ENCODE measurements around the gene ATG4B. TPM values are rescaled to one million over a fixed set of nuclear protein-coding genes. Genes with fewer than 3 reads are reported as not detected.
A peak's percentile ranks its signal among the peaks of the same experiment; 100 is the strongest.

Gene ATG4B
- total and polyA plus RNA-seq, 2 of the 4 experiments (the other 2 are of a cell fraction), result 113 to 146 TPM

DNA sequence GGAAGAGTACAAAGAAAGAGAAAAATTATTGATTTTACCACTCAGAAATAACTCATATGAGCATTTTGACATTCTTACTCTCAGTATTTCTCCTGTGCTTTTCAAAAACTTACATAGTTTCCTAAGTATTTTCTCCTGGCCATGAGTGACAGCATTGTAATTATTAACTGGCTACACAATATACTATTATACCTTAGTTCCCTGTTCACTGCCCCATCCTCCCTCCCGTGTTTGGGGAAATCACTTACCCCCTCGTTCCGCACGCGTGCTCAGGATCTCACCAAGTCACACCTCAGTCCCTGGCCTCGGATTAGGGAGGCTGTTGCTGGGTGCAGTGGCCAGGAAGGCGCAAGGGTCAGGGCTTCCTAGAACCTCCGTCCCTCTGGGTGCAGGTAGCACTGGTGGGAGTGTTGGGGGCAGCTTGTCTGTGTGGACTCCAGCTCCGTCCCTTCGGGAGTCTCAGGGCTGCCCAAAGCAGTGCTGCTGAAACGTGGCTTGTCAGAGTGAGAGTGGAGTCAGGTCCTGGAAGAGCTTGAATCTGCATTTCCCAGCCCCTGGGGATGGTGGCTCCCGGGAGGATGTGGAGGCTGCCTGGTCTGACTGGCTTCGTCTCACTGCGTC is 23.2 kb downstream of the ATG4B start:
- Histone ChIP-seq H3K4me1 (ENCODE audit: control insufficient read depth, insufficient read depth, low read length) (peaks cover 5% of the 10 kb centered on the region), H3K9me3 (ENCODE audit: control insufficient read depth, insufficient read depth, low read length) (no peaks in the 10 kb centered on the region), H2BK20ac (ENCODE audit: low read depth, low read length) (no peak overlapping the region), H2AK9ac (replicated peaks; ENCODE audit: low read depth, low read length, poor library complexity) (peak overlapping the region; percentile 42), H2BK120ac (ENCODE audit: low read depth, low read length) (no peak overlapping the region), H3K27ac (ENCODE audit: insufficient read depth, low read length) (no peak overlapping the region), H4K8ac (ENCODE audit: low read depth in 2 of 2, low read length in 2 of 2) (no peak overlapping the region), H3K4me3 (ENCODE audit: insufficient read depth, low read depth, low read length) (no peak overlapping the region), H2AFZ (replicated peaks; ENCODE audit: low read length, poor library complexity) (peak overlapping the region; percentile 32), H3K9ac (ENCODE audit: low read depth, low read length) (no peak overlapping the region), H3K36me3 (ENCODE audit: control insufficient read depth, insufficient read depth, low read length) (peaks cover 28% of the 10 kb centered on the region), H3K27me3 (ENCODE audit: control insufficient read depth, insufficient read depth, low read length) (no peaks in the 10 kb centered on the region), H3K18ac (ENCODE audit: low read depth, low read length) (no peak overlapping the region), H2AK5ac (ENCODE audit: low read depth, low read length) (no peak overlapping the region), H3K56ac (ENCODE audit: extremely low read depth, insufficient read depth, low read length) (no peak overlapping the region), H4K91ac (ENCODE audit: insufficient read depth, low read depth, low read length) (no peak overlapping the region), H3K4me2 (ENCODE audit: low read depth, low read length) (no peak overlapping the region), H4K20me1 (ENCODE audit: insufficient read depth, low read length) (peaks cover 7% of the 10 kb centered on the region), H3K9me1 (ENCODE audit: insufficient read depth, low read length) (peaks cover 2% of the 10 kb centered on the region; the same call in 1 of the 2 replicates), H3K14ac (replicated peaks; ENCODE audit: low read depth, low read length) (no peak overlapping the region), H2BK15ac (ENCODE audit: low read depth, low read length) (no peak overlapping the region), H3K4ac (ENCODE audit: low read depth, low read length) (no peak overlapping the region), H2BK5ac (ENCODE audit: low read depth, low read length, poor library complexity, severe bottlenecking) (no peak overlapping the region), H3K79me1 (ENCODE audit: low read depth in 1 of 2, low read length in 2 of 2) (peaks cover 0 to 6% of the 10 kb centered on the region in 2 experiments), H3K23ac (ENCODE audit: low read depth, low read length) (no peak overlapping the region), H4K5ac (ENCODE audit: low read depth, low read length) (no peak overlapping the region)
- TF ChIP-seq NFE2L2 (IDR thresholded peaks at IDR 0.05; ENCODE audit: low read depth, low read length) (no peak), POLR2A (IDR thresholded peaks at IDR 0.05; ENCODE audit: low read depth, low read length) (no peak), FOS (IDR thresholded peaks at IDR 0.05; ENCODE audit: low read depth, low read length) (no peak), RAD21 (IDR thresholded peaks at IDR 0.05; ENCODE audit: low read length) (no peak), CEBPB (IDR thresholded peaks at IDR 0.05; ENCODE audit: low read depth, low read length) (no peak), USF2 (IDR thresholded peaks at IDR 0.05; ENCODE audit: low read depth, low read length) (no peak), ELK1 (IDR thresholded peaks at IDR 0.05; ENCODE audit: borderline replicate concordance, low read depth, low read length) (no peak), SMC3 (IDR thresholded peaks at IDR 0.05; ENCODE audit: low read depth, low read length) (no peak), MAZ (IDR thresholded peaks at IDR 0.05; ENCODE audit: borderline replicate concordance, low read depth, low read length) (no peak), RCOR1 (IDR thresholded peaks at IDR 0.05; ENCODE audit: insufficient replicate concordance, low read length) (no peak), MXI1 (IDR thresholded peaks at IDR 0.05; ENCODE audit: borderline replicate concordance, low read depth, low read length) (no peak), BHLHE40 (IDR thresholded peaks at IDR 0.05; ENCODE audit: low read depth, low read length) (no peak), CTCF (conservative IDR thresholded peaks at IDR 0.05; ENCODE audit: low read depth, low read length) (no peak), MAFK (IDR thresholded peaks at IDR 0.05; ENCODE audit: low read depth, low read length) (no peak), CHD1 (IDR thresholded peaks at IDR 0.05; ENCODE audit: low read depth, low read length) (no peak), RFX5 (IDR thresholded peaks at IDR 0.05; ENCODE audit: low read depth, low read length) (no peak)
- DNase-seq (no peak), ATAC-seq (ENCODE audit: low read depth) (no peak)
- ChIA-PET POLR2A (ENCODE audit: unreplicated experiment) (interaction anchor here (0.7 kb wide), 1 partner anchor 82 kb away, joined by 5 read pairs; no protein-coding TSS in a partner anchor), CTCF (no interaction called here)
- dilution Hi-C loops (cut with HindIII; ENCODE audit: low sequenced_read_pairs, unreplicated experiment), result no loop called here
- in situ Hi-C loops (cut with MboI; ENCODE audit: low sequenced_read_pairs), result loop anchor here (25.0 kb wide), 1 partner anchor 798 kb away; the partner anchor contains the start of gene AGXT
- intact Hi-C loops (cut with micrococcal nuclease), result no loop called here
- no TSS peak for BruUV-seq (replicated peaks)
- 93% methylated on average over 3 of the region's 14 CpGs; no CpG with 5 or more reads in 1 of the 2 experiments for WGBS, 2 experiments (ENCODE audit: extremely low coverage in 2 of 2, insufficient read length in 1 of 2)
